Keratinocyte (primary cell): ENCODE results near the gene PPOX. TPM values are rescaled to one million over a fixed set of nuclear protein-coding genes. Genes with fewer than 3 reads are reported as not detected.

Experiments
- DNase-seq: peaks from one replicate; pipeline ENCODE4 v3.0.0-alpha.2; 2011; ENCODE audit warnings: low read depth, missing footprints, low spot score
- FAIRE-seq: peaks from 2 replicates; lab custom pipeline; 2011; peaks lifted over from hg19 to GRCh38; lab: Jason Lieb, UNC
- H2AFZ ChIP-seq: 2 replicates; pipeline ENCODE4 v1.6.0; 2012; ENCODE audit warnings: low read length, control low read depth, inconsistent platforms; ENCODE audit not compliant: control insufficient read depth
- H3K27ac ChIP-seq: 2 replicates; pipeline ENCODE4 v1.5.1; 2011; ENCODE audit warnings: low read length; ENCODE audit not compliant: control insufficient read depth, insufficient read depth
- H3K27me3 ChIP-seq: 3 replicates; pipeline ENCODE4 v1.6.0; 2011; ENCODE audit warnings: low read length; ENCODE audit not compliant: control insufficient read depth, insufficient read depth; ENCODE audit errors: extremely low read depth
- H3K36me3 ChIP-seq, 2 experiments: 2 replicates in 1 of 2; 3 replicates in 1 of 2; pipeline ENCODE4 v1.5.1; 2011; ENCODE audit warnings: low read length in 2 of 2, mild to moderate bottlenecking in 1 of 2; ENCODE audit not compliant: control insufficient read depth in 2 of 2, insufficient read depth in 2 of 2; ENCODE audit errors: extremely low read depth in 1 of 2
- H3K4me1 ChIP-seq: 3 replicates; pipeline ENCODE4 v1.5.1; 2011; ENCODE audit warnings: low read length; ENCODE audit not compliant: control insufficient read depth, insufficient read depth; ENCODE audit errors: extremely low read depth
- H3K4me2 ChIP-seq: 3 replicates; pipeline ENCODE4 v1.6.0; 2011; ENCODE audit warnings: low read depth, low read length; ENCODE audit not compliant: control insufficient read depth, insufficient read depth; ENCODE audit errors: extremely low read depth
- H3K4me3 ChIP-seq, 3 experiments: fragments of 200-600 bp in 1 of 3; sonication (generic) in 1 of 3; 2 replicates in 2 of 3; 3 replicates in 1 of 3; pipeline ENCODE4 v1.5.1; 2011 to 2016; ENCODE audit warnings: low read length in 3 of 3, mild to moderate bottlenecking in 3 of 3, control low read depth in 2 of 3, inconsistent platforms in 1 of 3, low read depth in 1 of 3, mixed read lengths in 1 of 3, mixed run types in 1 of 3, moderate library complexity in 1 of 3; ENCODE audit not compliant: control insufficient read depth in 2 of 3, insufficient read depth in 2 of 3; ENCODE audit errors: extremely low read depth in 1 of 3
- H3K79me2 ChIP-seq: 2 replicates; pipeline ENCODE4 v1.6.0; 2012; ENCODE audit warnings: low read length; ENCODE audit not compliant: control insufficient read depth, insufficient read depth
- H3K9ac ChIP-seq: 3 replicates; pipeline ENCODE4 v1.6.0; 2011; ENCODE audit warnings: low read length; ENCODE audit not compliant: control insufficient read depth, insufficient read depth; ENCODE audit errors: extremely low read depth
- H3K9me1 ChIP-seq: 3 replicates; pipeline ENCODE4 v1.6.0; 2011; ENCODE audit warnings: low read length; ENCODE audit not compliant: control insufficient read depth, insufficient read depth; ENCODE audit errors: extremely low read depth
- H3K9me3 ChIP-seq: 2 replicates; pipeline ENCODE4 v1.5.1; 2012; ENCODE audit warnings: low read depth, low read length; ENCODE audit not compliant: control insufficient read depth
- H4K20me1 ChIP-seq: 3 replicates; pipeline ENCODE4 v1.6.0; 2011; ENCODE audit warnings: low read length; ENCODE audit not compliant: control insufficient read depth, insufficient read depth; ENCODE audit errors: extremely low read depth
- EZH2 ChIP-seq: IDR thresholded peaks from one replicate; pipeline ENCODE4 v1.6.1; 2012; ENCODE audit warnings: inconsistent platforms, mild to moderate bottlenecking, low read length, moderate library complexity
- dilution Hi-C: fragments of 300-500 bp; cut with MboI; formaldehyde crosslinking; loops from one replicate; pipeline ENCODE4 v1.7.0; 2020; ENCODE audit warnings: low sequenced_read_pairs; ENCODE audit not compliant: extremely low pct_ligation_motif_present
- polyA plus RNA-seq, 5 experiments: library from polyadenylated mRNA; depleted of rRNA in 3 of 5; stranded (reverse) in 3 of 5; stranded (forward) in 1 of 5; unstranded in 1 of 5; fragments of >200 nt; gene quantifications; 1 replicate in 1 of 5; 2 replicates in 3 of 5; 3 replicates in 1 of 5; pipeline versions ENCODE4 v1.2.1 to v1.2.3, GENCODE V29; 2011 to 2012; ENCODE audit warnings: missing spikeins in 2 of 5, low read depth in 1 of 5, low replicate concordance in 1 of 5
- TF ChIP-seq, protein P1 (sequence below), 3 experiments: IDR thresholded peaks in 1 of 3; conservative IDR thresholded peaks in 1 of 3; optimal IDR thresholded peaks in 1 of 3; 2 replicates in 2 of 3; 3 replicates in 1 of 3; pipeline versions ENCODE3 to v1.5.1; 2011; ENCODE audit warnings: low read length in 3 of 3, mild to moderate bottlenecking in 3 of 3, moderate library complexity in 2 of 3, control low read depth in 1 of 3, inconsistent platforms in 1 of 3; ENCODE audit not compliant: insufficient read depth in 2 of 3; ENCODE audit errors: extremely low read depth in 1 of 3

PPOX gene
- polyA plus RNA-seq, 1 donor (not counting 4 experiments of a cell fraction or from before 2014, with no cell fraction given) = 17.1 TPM

DNA sequence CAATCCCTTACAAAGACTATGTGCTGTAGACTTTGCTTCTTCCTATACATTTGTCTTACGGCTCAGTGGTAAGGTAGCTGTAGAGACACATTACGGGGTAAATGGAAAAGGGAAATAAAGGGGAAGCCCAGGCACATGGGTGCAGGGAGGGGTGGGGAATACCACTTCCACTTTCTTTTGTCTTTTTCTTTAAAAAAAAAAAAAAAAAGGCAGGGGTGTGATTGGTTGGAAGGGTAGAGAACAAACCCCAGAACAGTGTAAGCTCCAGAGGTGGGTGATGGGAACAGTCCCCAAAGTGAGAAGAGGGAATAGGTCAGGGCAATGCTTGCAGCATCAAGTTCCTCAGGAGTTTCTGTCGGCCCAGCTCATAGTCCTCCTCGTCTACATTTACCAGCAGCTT is 44.4 kb upstream of the PPOX start:
- Histone ChIP-seq H3K36me3 (peaks cover 27 to 39% of the 10 kb centered on the region in 2 experiments), H3K4me2 (no peak overlapping the region), H3K27me3 (no peaks in the 10 kb centered on the region), H2AFZ (no peak overlapping the region), H3K27ac (no peak overlapping the region), H3K9me1 (no peaks in the 10 kb centered on the region), H3K4me1 (peaks cover 18% of the 10 kb centered on the region), H3K9me3 (no peaks in the 10 kb centered on the region), H3K4me3 (no peak overlapping the region), H3K79me2 (peaks cover 36% of the 10 kb centered on the region), H4K20me1 (no peaks in the 10 kb centered on the region), H3K9ac (no peak overlapping the region)
- dilution Hi-C loops = no loop called here
- FAIRE-seq = no peak
- DNase-seq = no peak
- no peak for TF ChIP-seq EZH2
- TF ChIP-seq, protein P1, sequence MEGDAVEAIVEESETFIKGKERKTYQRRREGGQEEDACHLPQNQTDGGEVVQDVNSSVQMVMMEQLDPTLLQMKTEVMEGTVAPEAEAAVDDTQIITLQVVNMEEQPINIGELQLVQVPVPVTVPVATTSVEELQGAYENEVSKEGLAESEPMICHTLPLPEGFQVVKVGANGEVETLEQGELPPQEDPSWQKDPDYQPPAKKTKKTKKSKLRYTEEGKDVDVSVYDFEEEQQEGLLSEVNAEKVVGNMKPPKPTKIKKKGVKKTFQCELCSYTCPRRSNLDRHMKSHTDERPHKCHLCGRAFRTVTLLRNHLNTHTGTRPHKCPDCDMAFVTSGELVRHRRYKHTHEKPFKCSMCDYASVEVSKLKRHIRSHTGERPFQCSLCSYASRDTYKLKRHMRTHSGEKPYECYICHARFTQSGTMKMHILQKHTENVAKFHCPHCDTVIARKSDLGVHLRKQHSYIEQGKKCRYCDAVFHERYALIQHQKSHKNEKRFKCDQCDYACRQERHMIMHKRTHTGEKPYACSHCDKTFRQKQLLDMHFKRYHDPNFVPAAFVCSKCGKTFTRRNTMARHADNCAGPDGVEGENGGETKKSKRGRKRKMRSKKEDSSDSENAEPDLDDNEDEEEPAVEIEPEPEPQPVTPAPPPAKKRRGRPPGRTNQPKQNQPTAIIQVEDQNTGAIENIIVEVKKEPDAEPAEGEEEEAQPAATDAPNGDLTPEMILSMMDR (optimal IDR thresholded peaks at IDR 0.05 in 1 of 3, IDR thresholded peaks at IDR 0.05 in 1 of 3, conservative IDR thresholded peaks at IDR 0.05 in 1 of 3; ENCODE audit: extremely low read depth in 1 of 3, insufficient read depth in 2 of 3, low read length in 3 of 3) = no peak

DNA sequence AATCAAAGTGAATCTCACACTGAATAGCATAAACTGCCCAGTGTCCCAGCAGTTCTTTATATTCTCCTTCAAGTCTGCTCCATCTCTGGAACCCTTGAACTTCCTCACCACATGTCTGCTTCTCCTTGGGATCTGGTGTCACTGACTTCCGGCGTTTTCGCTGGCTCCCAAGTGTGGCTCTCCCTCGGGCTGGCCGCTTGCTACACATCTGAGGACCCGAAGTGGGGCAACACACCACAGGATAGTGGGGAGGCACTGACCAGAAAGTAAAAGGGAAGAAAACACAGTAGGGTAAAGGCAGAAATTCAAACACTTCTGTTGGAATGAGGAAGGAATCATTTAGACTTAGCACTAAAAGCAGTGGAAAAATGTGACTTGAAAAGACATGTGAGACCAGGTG is 43.3 kb upstream of the PPOX start:
- H3K9me3 ChIP-seq = no peaks in the 10 kb centered on the region
- no peak overlapping the region for H3K4me3 ChIP-seq
- no peak overlapping the region for H3K4me2 ChIP-seq
- peaks cover 28 to 44% of the 10 kb centered on the region in 2 experiments for H3K36me3 ChIP-seq
- no peak overlapping the region for H3K27ac ChIP-seq
- TF ChIP-seq, protein P1 (optimal IDR thresholded peaks at IDR 0.05 in 1 of 3, IDR thresholded peaks at IDR 0.05 in 1 of 3, conservative IDR thresholded peaks at IDR 0.05 in 1 of 3; ENCODE audit: extremely low read depth in 1 of 3, insufficient read depth in 2 of 3, low read length in 3 of 3) = no peak
- no peak for TF ChIP-seq EZH2
- no peak for DNase-seq
- peaks cover 18% of the 10 kb centered on the region for H3K4me1 ChIP-seq
- H4K20me1 ChIP-seq = no peaks in the 10 kb centered on the region
- dilution Hi-C loops = no loop called here
- no peak for FAIRE-seq
- H3K9me1 ChIP-seq = no peaks in the 10 kb centered on the region
- H3K27me3 ChIP-seq = no peaks in the 10 kb centered on the region
- H3K9ac ChIP-seq = no peak overlapping the region
- no peak overlapping the region for H2AFZ ChIP-seq
- peaks cover 36% of the 10 kb centered on the region for H3K79me2 ChIP-seq
